Karpas-422 (cell line): ENCODE results near the gene TSHZ2. TPM values are rescaled to one million over a fixed set of nuclear protein-coding genes. Genes with fewer than 3 reads are reported as not detected.

Experiments used
- DNase-seq: peaks from one replicate; pipeline ENCODE4 v3.0.0-alpha.2; 2015
- H2AFZ ChIP-seq: fragments of 200-600 bp; sonication (generic); 2 replicates; pipeline ENCODE4 v1.6.1; 2014; ENCODE audit warnings: antibody characterized with exemption, low read length, mixed read lengths
- H3K27ac ChIP-seq: fragments of 200-600 bp; sonication (generic); 2 replicates; pipeline ENCODE4 v1.5.1; 2014; ENCODE audit warnings: mild to moderate bottlenecking, low read length, moderate library complexity
- H3K27me3 ChIP-seq: fragments of 200-600 bp; sonication (generic); 2 replicates; pipeline ENCODE4 v1.6.1; 2014; ENCODE audit warnings: low read length, mixed read lengths
- H3K36me3 ChIP-seq: fragments of 200-600 bp; sonication (generic); 2 replicates; pipeline ENCODE4 v1.6.1; 2014; ENCODE audit warnings: low read length, mixed read lengths; ENCODE audit not compliant: insufficient read depth
- H3K4me1 ChIP-seq: fragments of 200-600 bp; sonication (generic); 2 replicates; pipeline ENCODE4 v1.6.1; 2014; ENCODE audit warnings: mild to moderate bottlenecking, low read length, mixed read lengths
- H3K4me2 ChIP-seq: fragments of 200-600 bp; sonication (generic); 2 replicates; pipeline ENCODE4 v1.6.1; 2014; ENCODE audit warnings: low read length, low read depth, mild to moderate bottlenecking; ENCODE audit not compliant: poor library complexity, severe bottlenecking
- H3K4me3 ChIP-seq: fragments of 200-600 bp; sonication (generic); 2 replicates; pipeline ENCODE4 v1.5.1; 2014; ENCODE audit warnings: mild to moderate bottlenecking, antibody characterized with exemption, low read length, mixed read lengths
- H3K79me2 ChIP-seq: fragments of 200-600 bp; sonication (generic); 2 replicates; pipeline ENCODE4 v1.6.1; 2014; ENCODE audit warnings: mild to moderate bottlenecking, low read length, mixed read lengths
- H3K9ac ChIP-seq: fragments of 200-600 bp; sonication (generic); 2 replicates; pipeline ENCODE4 v1.6.0; 2014; ENCODE audit warnings: low read length
- H3K9me2 ChIP-seq: fragments of 200-600 bp; sonication (generic), shearing (Covaris generic); replicated peaks from 2 replicates; pipeline ENCODE4 v1.6.0; 2014; ENCODE audit warnings: mild to moderate bottlenecking, low read length, moderate library complexity; ENCODE audit not compliant: insufficient read depth
- H3K9me3 ChIP-seq: fragments of 300-700, 200-600 bp; sonication (generic); 2 replicates; pipeline ENCODE4 v1.6.1; 2014; ENCODE audit warnings: low read length, mixed read lengths
- H4K20me1 ChIP-seq: fragments of 200-600 bp; sonication (generic); 2 replicates; pipeline ENCODE4 v1.6.1; 2014; ENCODE audit warnings: mild to moderate bottlenecking, antibody characterized with exemption, low read length, low read depth; ENCODE audit not compliant: insufficient read depth
- total RNA-seq: library from RNA; depleted of rRNA; stranded (reverse); fragments of >200 nt; shearing (Covaris generic); gene quantifications from 2 replicates; pipeline ENCODE4 v1.2.3, GENCODE V29; 2014; ENCODE audit warnings: low replicate concordance

TSHZ2 gene
- total RNA-seq, 1 experiment from 2014 or later = not detected

- Histone ChIP-seq H3K27ac (no peak overlapping the region), H3K27me3 (no peaks in the 10 kb centered on the region), H3K9me2 (no peaks in the 10 kb centered on the region), H3K79me2 (no peaks in the 10 kb centered on the region), H3K9ac (no peak overlapping the region), H3K4me1 (no peaks in the 10 kb centered on the region), H3K36me3 (no peaks in the 10 kb centered on the region), H2AFZ (no peak overlapping the region), H4K20me1 (no peaks in the 10 kb centered on the region), H3K9me3 (peaks cover 43% of the 10 kb centered on the region), H3K4me3 (no peak overlapping the region), H3K4me2 (no peak overlapping the region)
- no peak for DNase-seq
Observed at GRCh38 chr20:53053595-53053994, 81.4 kb downstream of the TSHZ2 start.

GRCh38 chr20:53055367-53056067, 83.4 kb downstream of the TSHZ2 start:
- Histone ChIP-seq H3K27me3 (no peaks in the 10 kb centered on the region), H3K4me1 (no peaks in the 10 kb centered on the region), H3K27ac (no peak overlapping the region), H3K9ac (no peak overlapping the region), H3K9me2 (no peaks in the 10 kb centered on the region), H3K4me2 (no peak overlapping the region), H3K9me3 (peaks cover 40% of the 10 kb centered on the region), H3K79me2 (no peaks in the 10 kb centered on the region), H2AFZ (no peak overlapping the region), H3K4me3 (no peak overlapping the region), H4K20me1 (no peaks in the 10 kb centered on the region), H3K36me3 (no peaks in the 10 kb centered on the region)
- no peak for DNase-seq

- Histone ChIP-seq H3K27ac (no peak overlapping the region), H3K9ac (no peak overlapping the region), H3K4me2 (no peak overlapping the region), H2AFZ (no peak overlapping the region), H3K9me3 (peaks cover 39% of the 10 kb centered on the region), H3K79me2 (no peaks in the 10 kb centered on the region), H3K27me3 (no peaks in the 10 kb centered on the region), H4K20me1 (no peaks in the 10 kb centered on the region), H3K4me3 (no peak overlapping the region), H3K4me1 (no peaks in the 10 kb centered on the region), H3K9me2 (no peaks in the 10 kb centered on the region), H3K36me3 (no peaks in the 10 kb centered on the region)
- DNase-seq = no peak
Observed at GRCh38 chr20:53057579-53057978, 85.4 kb downstream of the TSHZ2 start.

GRCh38 chr20:53059848-53060247, 87.7 kb downstream of the TSHZ2 start:
- H3K9me2 ChIP-seq = no peaks in the 10 kb centered on the region

GRCh38 chr20:53061192-53062108, 89.3 kb downstream of the TSHZ2 start:
- H3K36me3 ChIP-seq = no peaks in the 10 kb centered on the region

More at GRCh38 chr20:53059848-53060247, 87.7 kb downstream of the TSHZ2 start:
- H3K4me1 ChIP-seq = no peaks in the 10 kb centered on the region
- no peak overlapping the region for H3K4me2 ChIP-seq
- no peak overlapping the region for H3K4me3 ChIP-seq
- peaks cover 31% of the 10 kb centered on the region for H3K9me3 ChIP-seq
- DNase-seq = no peak
- no peaks in the 10 kb centered on the region for H3K27me3 ChIP-seq
- no peaks in the 10 kb centered on the region for H4K20me1 ChIP-seq
- no peaks in the 10 kb centered on the region for H3K79me2 ChIP-seq
- H3K9ac ChIP-seq = no peak overlapping the region
- H2AFZ ChIP-seq = no peak overlapping the region
- no peaks in the 10 kb centered on the region for H3K36me3 ChIP-seq
- H3K27ac ChIP-seq = no peak overlapping the region

GRCh38 chr20:53064935-53065334, 92.8 kb downstream of the TSHZ2 start:
- Histone ChIP-seq H3K27ac (no peak overlapping the region), H4K20me1 (no peaks in the 10 kb centered on the region), H3K4me3 (no peak overlapping the region), H3K9me2 (no peaks in the 10 kb centered on the region), H3K36me3 (no peaks in the 10 kb centered on the region), H3K79me2 (no peaks in the 10 kb centered on the region), H3K27me3 (no peaks in the 10 kb centered on the region), H2AFZ (no peak overlapping the region), H3K9ac (no peak overlapping the region), H3K4me2 (no peak overlapping the region), H3K9me3 (peaks cover 5% of the 10 kb centered on the region), H3K4me1 (no peaks in the 10 kb centered on the region)
- DNase-seq = no peak

More at GRCh38 chr20:53061192-53062108, 89.3 kb downstream of the TSHZ2 start:
- Histone ChIP-seq H3K9me2 (no peaks in the 10 kb centered on the region), H3K4me2 (no peak overlapping the region), H3K27ac (no peak overlapping the region), H2AFZ (no peak overlapping the region), H3K9ac (no peak overlapping the region), H3K4me1 (no peaks in the 10 kb centered on the region), H4K20me1 (no peaks in the 10 kb centered on the region), H3K27me3 (no peaks in the 10 kb centered on the region), H3K79me2 (no peaks in the 10 kb centered on the region), H3K4me3 (no peak overlapping the region), H3K9me3 (peaks cover 18% of the 10 kb centered on the region)
- DNase-seq = no peak

- H3K4me1 ChIP-seq = no peaks in the 10 kb centered on the region
Observed at GRCh38 chr20:53068241-53068640, 96.1 kb downstream of the TSHZ2 start.

GRCh38 chr20:53069132-53069531, 97.0 kb downstream of the TSHZ2 start:
- Histone ChIP-seq H4K20me1 (no peaks in the 10 kb centered on the region), H3K79me2 (no peaks in the 10 kb centered on the region), H2AFZ (no peak overlapping the region), H3K9me3 (no peaks in the 10 kb centered on the region), H3K4me2 (no peak overlapping the region), H3K27ac (no peak overlapping the region), H3K4me3 (no peak overlapping the region), H3K4me1 (no peaks in the 10 kb centered on the region), H3K27me3 (no peaks in the 10 kb centered on the region), H3K9ac (no peak overlapping the region), H3K36me3 (no peaks in the 10 kb centered on the region), H3K9me2 (no peaks in the 10 kb centered on the region)
- no peak for DNase-seq

More at GRCh38 chr20:53068241-53068640, 96.1 kb downstream of the TSHZ2 start:
- H4K20me1 ChIP-seq = no peaks in the 10 kb centered on the region
- H3K9ac ChIP-seq = no peak overlapping the region
- no peak overlapping the region for H3K27ac ChIP-seq
- no peak for DNase-seq
- H3K27me3 ChIP-seq = no peaks in the 10 kb centered on the region
- no peak overlapping the region for H3K4me3 ChIP-seq
- H2AFZ ChIP-seq = no peak overlapping the region
- no peaks in the 10 kb centered on the region for H3K9me2 ChIP-seq
- peaks cover 5% of the 10 kb centered on the region for H3K9me3 ChIP-seq
- no peaks in the 10 kb centered on the region for H3K36me3 ChIP-seq
- no peaks in the 10 kb centered on the region for H3K79me2 ChIP-seq
- no peak overlapping the region for H3K4me2 ChIP-seq
